ENCODE results near the gene SEC14L5.

DNA sequence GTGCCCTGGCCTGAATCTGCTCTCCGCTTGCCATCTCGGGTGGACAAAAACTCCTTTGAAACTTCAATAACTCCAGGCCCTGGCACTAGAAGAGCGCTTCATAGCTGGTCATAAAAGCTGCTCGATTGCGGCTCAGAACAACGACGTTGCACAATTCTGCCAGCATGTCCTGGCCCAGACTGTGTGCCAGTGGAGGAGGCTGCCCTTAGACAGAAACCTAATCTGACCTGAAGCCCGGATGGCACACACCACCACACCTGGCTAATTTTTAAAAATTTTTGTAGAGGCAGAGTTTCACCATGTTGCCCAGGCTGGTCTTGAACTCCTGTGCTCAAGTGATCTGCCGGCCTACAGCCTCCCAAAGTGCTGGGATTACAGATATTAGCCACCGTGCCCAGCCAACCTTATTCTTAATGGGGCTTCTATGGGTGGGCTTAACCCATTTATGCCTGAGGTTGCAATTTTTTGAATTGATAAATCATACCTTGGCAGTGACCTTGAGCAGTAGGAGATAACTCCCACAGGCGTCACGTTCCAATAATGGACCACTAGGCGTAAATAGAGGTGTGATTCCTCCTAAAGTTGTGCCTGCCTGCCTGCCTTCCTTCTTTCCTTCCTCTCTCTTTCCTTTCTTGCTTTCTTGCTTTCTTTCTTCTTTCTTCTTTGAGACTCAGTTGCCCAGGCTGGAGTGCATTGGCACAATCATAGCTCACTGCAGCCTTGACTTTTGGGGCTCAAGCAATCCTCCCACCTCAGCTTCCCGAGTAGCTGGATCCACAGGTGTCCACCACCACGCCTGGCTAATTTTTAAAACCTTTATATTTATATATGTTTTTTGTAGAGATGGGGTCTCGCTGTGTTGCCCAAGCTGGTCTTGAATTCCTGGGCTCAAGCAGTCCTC lies 20.1 kb upstream of the SEC14L5 start:
- TF ChIP-seq POLR2A (IDR thresholded peaks at IDR 0.05; ENCODE audit: low read depth, low read length) (no peak), EZH2 (IDR thresholded peaks at IDR 0.05; ENCODE audit: borderline replicate concordance, low read depth, low read length, severe bottlenecking) (no peak), POLR2AphosphoS5 (IDR thresholded peaks at IDR 0.05; ENCODE audit: insufficient read depth, low read depth, low read length) (no peak)
- TF ChIP-seq, protein P1, sequence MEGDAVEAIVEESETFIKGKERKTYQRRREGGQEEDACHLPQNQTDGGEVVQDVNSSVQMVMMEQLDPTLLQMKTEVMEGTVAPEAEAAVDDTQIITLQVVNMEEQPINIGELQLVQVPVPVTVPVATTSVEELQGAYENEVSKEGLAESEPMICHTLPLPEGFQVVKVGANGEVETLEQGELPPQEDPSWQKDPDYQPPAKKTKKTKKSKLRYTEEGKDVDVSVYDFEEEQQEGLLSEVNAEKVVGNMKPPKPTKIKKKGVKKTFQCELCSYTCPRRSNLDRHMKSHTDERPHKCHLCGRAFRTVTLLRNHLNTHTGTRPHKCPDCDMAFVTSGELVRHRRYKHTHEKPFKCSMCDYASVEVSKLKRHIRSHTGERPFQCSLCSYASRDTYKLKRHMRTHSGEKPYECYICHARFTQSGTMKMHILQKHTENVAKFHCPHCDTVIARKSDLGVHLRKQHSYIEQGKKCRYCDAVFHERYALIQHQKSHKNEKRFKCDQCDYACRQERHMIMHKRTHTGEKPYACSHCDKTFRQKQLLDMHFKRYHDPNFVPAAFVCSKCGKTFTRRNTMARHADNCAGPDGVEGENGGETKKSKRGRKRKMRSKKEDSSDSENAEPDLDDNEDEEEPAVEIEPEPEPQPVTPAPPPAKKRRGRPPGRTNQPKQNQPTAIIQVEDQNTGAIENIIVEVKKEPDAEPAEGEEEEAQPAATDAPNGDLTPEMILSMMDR (IDR thresholded peaks at IDR 0.05; ENCODE audit: extremely low read depth in 1 of 2, insufficient read depth in 1 of 2, low read depth in 1 of 2, low read length in 2 of 2), result no peak
- TF ChIP-seq, protein P2, sequence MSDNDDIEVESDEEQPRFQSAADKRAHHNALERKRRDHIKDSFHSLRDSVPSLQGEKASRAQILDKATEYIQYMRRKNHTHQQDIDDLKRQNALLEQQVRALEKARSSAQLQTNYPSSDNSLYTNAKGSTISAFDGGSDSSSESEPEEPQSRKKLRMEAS (IDR thresholded peaks at IDR 0.05; ENCODE audit: insufficient read depth, insufficient read length), result no peak

All from endothelial cell of umbilical vein (primary cell).